ENCODE results near the gene EIF2S3B.

DNA sequence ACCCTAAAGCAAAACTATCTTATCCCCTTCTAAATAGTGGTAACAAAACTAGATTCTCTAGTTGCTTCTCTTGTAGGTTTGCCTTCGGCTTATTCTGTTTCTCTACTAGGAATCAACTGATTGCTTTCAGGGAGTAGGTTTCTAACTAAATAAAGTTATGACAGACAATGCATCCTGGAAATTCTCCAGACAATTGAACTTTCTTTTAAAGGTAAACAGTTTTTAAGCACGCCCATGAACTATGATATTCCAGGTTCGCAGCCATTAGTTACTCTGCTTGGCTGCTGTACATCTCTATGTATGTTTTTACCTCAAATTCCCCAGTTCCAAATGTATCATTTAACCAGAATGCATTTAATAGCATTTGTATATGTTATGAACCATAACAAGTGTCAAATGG, 23.9 kb downstream of the EIF2S3B start:
- no peak for TF ChIP-seq ELF4 (CRISPR knock-in tag; IDR thresholded peaks at IDR 0.05; ENCODE audit: low read depth)
- TF ChIP-seq SMAD4 (CRISPR knock-in tag; IDR thresholded peaks at IDR 0.05), result no peak
- no peak for TF ChIP-seq IRF2 (CRISPR knock-in tag; IDR thresholded peaks at IDR 0.05; ENCODE audit: borderline replicate concordance, low read depth)
- no peak for TF ChIP-seq ETV6 (CRISPR knock-in tag; IDR thresholded peaks at IDR 0.05)

Data from WTC11 (cell line).